ENCODE data around the gene VASN.

The VASN gene

DNA sequence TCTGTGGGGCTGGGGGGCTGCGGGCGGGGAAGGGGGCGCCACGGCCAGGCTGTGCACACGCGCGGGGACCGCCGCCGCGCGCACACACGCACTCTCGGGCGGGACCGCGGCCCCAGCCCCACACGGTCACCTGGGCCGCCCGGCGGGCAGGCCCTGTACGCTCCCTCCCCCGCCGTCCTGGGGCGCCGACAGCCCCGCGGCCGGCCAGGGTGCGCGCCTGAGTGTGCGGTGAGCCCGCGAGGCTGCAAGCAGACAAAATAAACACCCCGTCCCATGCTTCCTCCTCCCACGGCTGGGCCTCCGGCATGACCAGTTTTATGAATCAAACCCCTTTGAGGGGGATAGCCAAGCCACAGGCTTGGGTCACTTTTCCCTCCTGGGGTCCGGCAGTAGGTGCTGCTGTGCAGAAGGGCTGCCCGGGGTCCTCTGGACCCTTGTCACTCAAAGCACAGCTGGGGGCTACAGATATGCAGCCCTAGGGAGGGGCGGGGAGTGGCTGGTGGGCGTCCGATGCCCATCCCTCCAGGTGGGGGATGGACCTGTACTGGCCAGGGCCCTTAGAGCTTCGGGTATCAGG is 441 bp downstream of the VASN start:
- no peak for DNase-seq (ENCODE audit: low read depth in 2 of 2)

- DNase-seq (ENCODE audit: low read depth in 2 of 2), result no peak
Observed at GRCh38 chr16:4372578-4373355, 1.1 kb downstream of the VASN start.

DNA sequence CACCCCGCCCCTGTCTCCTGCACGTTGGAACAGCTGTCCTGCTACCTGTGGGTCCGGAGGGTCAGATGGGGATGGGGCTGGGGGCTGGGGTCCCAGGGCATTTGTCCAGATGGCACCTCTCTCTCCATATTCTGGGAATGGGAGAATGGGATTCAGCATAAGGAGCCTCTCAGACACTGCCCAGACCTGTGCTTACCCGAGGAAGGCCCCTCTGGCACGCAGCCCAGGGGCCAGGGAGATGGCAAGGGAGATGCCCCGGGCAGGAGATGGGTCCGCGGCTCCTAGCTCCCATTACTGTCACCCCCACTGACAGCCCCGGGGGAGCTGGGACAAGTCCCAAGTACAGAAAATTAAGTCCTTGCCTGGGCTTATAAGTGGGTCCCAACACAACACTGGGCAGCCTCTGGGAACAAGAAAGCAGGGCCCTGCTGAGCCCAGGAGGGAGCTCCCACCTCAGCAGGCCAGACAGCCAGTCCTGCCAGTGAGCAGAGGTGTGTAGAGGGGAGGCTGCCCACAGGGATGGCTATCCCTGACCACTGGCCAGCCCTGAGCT is 1.8 kb downstream of the VASN start:
- no peak for DNase-seq (ENCODE audit: low read depth in 2 of 2)

DNA sequence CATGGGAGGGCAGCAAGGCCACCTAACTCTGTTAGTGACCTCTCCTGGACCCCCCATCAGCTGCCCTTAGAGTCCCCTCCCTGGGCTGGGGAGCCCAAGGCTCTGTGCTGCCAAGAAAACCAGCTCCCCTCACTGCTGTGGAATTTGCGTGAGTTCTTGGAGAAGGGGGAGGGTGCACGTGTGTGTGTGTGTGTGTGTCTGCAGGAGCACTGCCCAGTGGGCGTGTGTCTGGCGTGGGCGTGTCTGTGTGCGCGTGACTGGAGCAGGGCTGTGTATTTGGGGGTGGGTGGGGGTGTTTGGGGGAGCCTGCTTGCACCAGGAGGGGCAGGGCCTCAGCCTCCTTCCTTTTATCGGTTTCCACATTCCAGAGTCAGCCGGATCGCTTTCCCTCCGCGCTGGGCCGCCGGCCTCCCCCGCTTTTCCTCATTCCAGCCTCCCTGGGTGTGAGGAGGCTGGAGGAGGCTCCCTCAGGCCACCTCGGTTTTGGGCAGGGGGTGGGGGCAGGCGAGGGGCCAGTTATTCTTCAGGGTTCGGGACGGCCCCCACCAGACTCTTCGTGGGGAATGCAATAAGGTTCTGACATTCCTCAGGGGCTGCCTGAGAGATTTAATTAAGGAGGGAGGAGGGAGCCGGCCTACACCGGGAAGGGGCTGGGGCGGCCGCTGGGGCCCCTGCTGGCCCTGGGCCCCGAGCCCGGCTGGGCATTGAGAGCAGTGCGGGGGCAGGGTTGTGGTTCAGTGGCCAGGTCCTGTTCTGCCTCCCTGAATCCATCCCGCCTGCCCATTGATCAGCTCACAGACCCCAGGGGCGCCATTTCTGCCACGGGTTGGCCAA is 2.5 kb downstream of the VASN start:
- DNase-seq (ENCODE audit: low read depth in 2 of 2), result no peak

DNA sequence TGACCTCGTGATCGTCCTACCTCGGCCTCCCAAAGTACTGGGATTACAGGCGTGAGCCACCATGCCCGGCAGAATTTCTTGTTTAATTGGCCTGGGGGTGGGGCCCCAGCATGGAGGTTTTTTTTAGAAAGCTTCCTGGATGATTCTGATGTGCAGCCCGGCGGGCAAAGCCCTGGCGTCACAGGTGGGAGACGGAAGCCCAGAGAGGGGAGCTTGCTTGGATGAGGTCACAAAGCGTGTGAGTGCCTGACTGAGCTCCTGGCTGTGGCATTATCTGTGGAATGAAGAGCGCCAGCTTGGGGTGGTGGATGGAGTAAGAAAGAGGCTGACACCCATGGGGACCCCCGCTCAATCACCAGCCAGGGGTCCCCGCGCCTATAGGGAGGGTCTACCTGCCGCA is 4.1 kb downstream of the VASN start:
- no peak for DNase-seq (ENCODE audit: low read depth in 2 of 2)

GRCh38 chr16:4376126-4376892 is 4.7 kb downstream of the VASN start:
- no peak for DNase-seq (ENCODE audit: low read depth in 2 of 2)

DNA sequence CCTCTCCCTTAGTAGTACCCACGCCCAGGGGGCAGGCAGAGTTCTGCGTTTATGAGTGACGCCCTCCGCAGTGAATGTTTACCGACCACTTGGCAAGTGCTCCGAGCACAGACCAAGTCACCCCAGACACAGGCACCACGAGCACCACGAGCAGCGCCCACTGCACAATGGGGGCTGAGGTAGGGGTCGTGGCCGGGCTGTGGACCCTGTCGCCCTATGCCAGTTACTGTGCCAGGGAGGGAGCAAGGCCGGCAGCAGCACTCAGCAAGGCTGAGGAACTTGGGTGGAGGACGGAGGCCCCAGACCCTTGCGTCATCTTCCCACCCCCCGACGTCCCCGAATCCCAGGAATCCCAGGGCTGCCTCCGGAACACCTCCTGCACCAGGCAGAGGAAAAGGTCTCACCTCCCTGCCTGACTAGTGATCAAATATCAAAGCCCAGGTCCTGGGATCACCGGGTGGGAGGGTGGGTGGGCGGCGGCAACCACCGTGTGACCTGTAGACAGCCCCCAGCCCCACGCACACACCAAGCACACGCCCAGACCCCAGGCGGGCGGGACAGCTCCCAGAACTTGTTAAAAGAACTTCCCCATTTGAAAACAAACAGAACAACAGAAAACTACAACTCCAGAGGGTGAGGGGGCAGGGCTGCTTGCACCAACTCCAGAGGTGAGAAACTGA is 5.4 kb downstream of the VASN start:
- DNase-seq (ENCODE audit: low read depth in 2 of 2), result no peak

DNA sequence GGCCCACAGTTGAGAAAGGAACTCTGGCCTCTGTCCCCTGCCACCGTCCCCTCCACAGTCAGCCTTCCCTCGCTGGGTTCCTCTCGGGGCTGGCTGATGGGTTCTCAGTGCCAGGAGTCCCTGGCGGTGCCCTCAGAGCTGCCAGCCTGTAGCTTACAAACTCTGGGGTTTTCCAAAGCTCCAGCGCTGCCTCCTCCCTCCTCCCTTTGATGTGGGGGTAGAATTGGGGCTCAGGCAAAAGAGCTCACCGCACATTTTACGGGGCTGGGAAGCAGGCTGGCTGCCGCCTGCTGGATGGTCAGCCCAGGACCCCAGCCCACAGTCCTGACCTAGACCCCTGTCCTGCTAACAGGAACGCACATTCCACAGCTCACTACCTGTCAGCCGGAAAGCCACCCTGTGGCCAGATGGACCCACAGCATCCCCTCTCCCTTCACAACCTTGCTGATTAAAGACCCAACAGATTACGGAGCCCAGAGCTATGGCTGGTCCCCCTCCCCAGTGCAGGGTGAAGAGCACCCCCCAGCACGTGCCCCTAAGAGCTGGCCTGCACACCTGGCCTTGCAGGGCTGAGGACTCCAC is 6.0 kb downstream of the VASN start:
- no peak for DNase-seq (ENCODE audit: low read depth in 2 of 2)

GRCh38 chr16:4378161-4378666 is 6.6 kb downstream of the VASN start:
- no peak for DNase-seq (ENCODE audit: low read depth in 2 of 2)

GRCh38 chr16:4378999-4379690 is 7.5 kb downstream of the VASN start:
- DNase-seq (ENCODE audit: low read depth in 2 of 2), result no peak

DNA sequence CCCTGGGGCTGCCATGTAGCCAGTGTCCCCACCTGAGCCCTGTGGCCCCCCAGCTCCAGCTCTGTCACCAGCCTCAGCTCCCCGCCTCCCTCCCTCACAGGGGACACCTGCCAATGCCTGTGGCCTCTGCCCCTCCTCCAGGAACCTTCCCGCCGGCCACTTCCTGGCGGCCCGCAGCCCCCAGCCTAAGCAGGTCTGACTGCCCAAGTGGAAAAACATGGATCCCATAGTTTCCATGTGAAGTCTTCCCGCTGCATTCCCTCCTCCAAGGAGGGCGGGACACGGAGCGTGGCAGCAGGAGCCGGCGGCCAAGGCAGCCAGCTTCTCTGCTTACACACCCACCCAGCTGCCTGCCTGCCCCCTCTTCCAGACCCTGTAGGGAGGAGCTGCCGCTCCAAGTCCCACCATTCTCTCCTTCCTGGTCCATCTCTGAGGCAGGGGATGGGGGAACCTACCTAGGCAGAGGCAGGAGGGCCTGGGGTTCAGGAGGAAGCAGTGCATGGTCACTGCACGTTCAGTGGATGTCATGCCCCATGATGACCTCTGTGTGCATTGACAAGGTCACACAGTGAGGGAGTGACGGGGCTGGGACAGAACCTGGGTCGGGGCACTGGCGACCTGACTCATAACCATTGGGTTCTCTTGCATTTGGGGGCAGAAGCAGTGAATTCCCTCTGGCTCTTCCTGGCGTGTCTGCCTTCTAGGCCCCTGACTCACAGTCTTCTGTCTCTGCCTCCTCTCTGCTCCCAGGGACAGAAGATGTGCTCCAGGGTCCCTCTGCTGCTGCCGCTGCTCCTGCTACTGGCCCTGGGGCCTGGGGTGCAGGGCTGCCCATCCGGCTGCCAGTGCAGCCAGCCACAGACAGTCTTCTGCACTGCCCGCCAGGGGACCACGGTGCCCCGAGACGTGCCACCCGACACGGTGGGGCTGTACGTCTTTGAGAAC is 8.7 kb downstream of the VASN start:
- DNase-seq (ENCODE audit: low read depth in 2 of 2), result no peak

- DNase-seq (ENCODE audit: low read depth in 2 of 2), result no peak
Observed at GRCh38 chr16:4381072-4381934, 9.7 kb downstream of the VASN start.

DNA sequence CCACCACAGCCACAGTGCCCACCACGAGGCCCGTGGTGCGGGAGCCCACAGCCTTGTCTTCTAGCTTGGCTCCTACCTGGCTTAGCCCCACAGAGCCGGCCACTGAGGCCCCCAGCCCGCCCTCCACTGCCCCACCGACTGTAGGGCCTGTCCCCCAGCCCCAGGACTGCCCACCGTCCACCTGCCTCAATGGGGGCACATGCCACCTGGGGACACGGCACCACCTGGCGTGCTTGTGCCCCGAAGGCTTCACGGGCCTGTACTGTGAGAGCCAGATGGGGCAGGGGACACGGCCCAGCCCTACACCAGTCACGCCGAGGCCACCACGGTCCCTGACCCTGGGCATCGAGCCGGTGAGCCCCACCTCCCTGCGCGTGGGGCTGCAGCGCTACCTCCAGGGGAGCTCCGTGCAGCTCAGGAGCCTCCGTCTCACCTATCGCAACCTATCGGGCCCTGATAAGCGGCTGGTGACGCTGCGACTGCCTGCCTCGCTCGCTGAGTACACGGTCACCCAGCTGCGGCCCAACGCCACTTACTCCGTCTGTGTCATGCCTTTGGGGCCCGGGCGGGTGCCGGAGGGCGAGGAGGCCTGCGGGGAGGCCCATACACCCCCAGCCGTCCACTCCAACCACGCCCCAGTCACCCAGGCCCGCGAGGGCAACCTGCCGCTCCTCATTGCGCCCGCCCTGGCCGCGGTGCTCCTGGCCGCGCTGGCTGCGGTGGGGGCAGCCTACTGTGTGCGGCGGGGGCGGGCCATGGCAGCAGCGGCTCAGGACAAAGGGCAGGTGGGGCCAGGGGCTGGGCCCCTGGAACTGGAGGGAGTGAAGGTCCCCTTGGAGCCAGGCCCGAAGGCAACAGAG is 10.5 kb downstream of the VASN start:
- DNase-seq (ENCODE audit: low read depth in 2 of 2), result no peak

- DNase-seq (ENCODE audit: low read depth in 2 of 2), result no peak
Observed at GRCh38 chr16:4382795-4383357, 11.2 kb downstream of the VASN start.

- no peak for DNase-seq (ENCODE audit: low read depth in 2 of 2)
Observed at GRCh38 chr16:4383591-4384444, 12.2 kb downstream of the VASN start.
